Heart left ventricle (tissue), 16 donors: ENCODE data around the gene TDRD10. TPM values are rescaled to one million over a fixed set of nuclear protein-coding genes. Genes with fewer than 3 reads are reported as not detected.

Source experiments
- ATAC-seq, 4 donors: fragments of 200-7000 bp; cut with Tn5 transposase; one replicate each; pipeline ENCODE4 v1.9.1; 2020 to 2022; ENCODE audit warnings: moderate library complexity in 4 of 4, mild to moderate bottlenecking in 3 of 4, moderate number of reproducible peaks in 1 of 4
- DNase-seq, 5 donors: peaks; one replicate each; pipeline ENCODE4 v3.0.0-alpha.2; 2020
- H3K27ac ChIP-seq, 12 donors: fragments of 200-600 bp; sonication (generic) in 4 of 12; one replicate each; pipeline versions ENCODE4 v1.5.0 to v1.8.0; 2016 to 2022; ENCODE audit warnings: mild to moderate bottlenecking in 2 of 12
- H3K27me3 ChIP-seq, 9 donors: fragments of 200-600 bp; sonication (generic) in 2 of 9; one replicate each; pipeline versions ENCODE4 v1.5.1 to v1.8.0; 2016 to 2022; ENCODE audit warnings: mild to moderate bottlenecking in 3 of 9
- H3K36me3 ChIP-seq, 9 donors: fragments of 200-600 bp; sonication (generic) in 2 of 9; one replicate each; pipeline versions ENCODE4 v1.5.0 to v1.8.0; 2018 to 2022; ENCODE audit warnings: mild to moderate bottlenecking in 2 of 9
- H3K4me1 ChIP-seq, 12 donors: fragments of 200-600 bp; sonication (generic) in 4 of 12; one replicate each; pipeline versions ENCODE4 v1.5.0 to v1.8.0; 2016 to 2022; ENCODE audit warnings: mild to moderate bottlenecking in 3 of 12
- H3K4me3 ChIP-seq, 12 donors: fragments of 200-600 bp; sonication (generic) in 4 of 12; one replicate each; pipeline versions ENCODE4 v1.5.0 to v1.8.0; 2017 to 2022; ENCODE audit warnings: mild to moderate bottlenecking in 9 of 12, moderate library complexity in 4 of 12
- H3K9me3 ChIP-seq, 12 donors: fragments of 200-600 bp; sonication (generic) in 4 of 12; one replicate each; pipeline versions ENCODE4 v1.5.0 to v1.8.0; 2016 to 2022; ENCODE audit warnings: mild to moderate bottlenecking in 1 of 12
- POLR2A ChIP-seq, 2 donors: fragments of 450-650 bp; IDR thresholded peaks; one replicate each; pipeline ENCODE4 v1.6.1; 2017; ENCODE audit warnings: antibody characterized with exemption in 2 of 2, mild to moderate bottlenecking in 2 of 2, moderate library complexity in 2 of 2
- WGBS, 4 donors: extraction: QIAGEN DNeasy Blood & Tissue Kit in 2 of 4; methylation state at CpG; one replicate each; pipeline versions ENCODE4 v1.1.5 to v1.1.7; 2013 to 2018; 5-methylcytosine and 5-hydroxymethylcytosine counted together
- intact Hi-C, 10 donors: fragments of 100-400 bp; cut with DNase I; formaldehyde crosslinking; loops; one replicate each; pipeline versions ENCODE4 v1.11.1 to v1.14.2; 2022
- polyA plus RNA-seq, 2 donors: library from polyadenylated mRNA; stranded (reverse); fragments of 200-250 nt; gene quantifications; one replicate each; pipeline ENCODE4 v1.2.3, GENCODE V29; 2013
- total RNA-seq, 9 donors: library from RNA; depleted of rRNA in 2 of 9; stranded (reverse); fragments of >200 nt in 2 of 9; fragmentation: NEBNext Ultra II Directional in 3 of 9; extraction: Animal tissue kit (Norgen Biotek cat#: 25700) in 3 of 9; gene quantifications; one replicate each; pipeline versions ENCODE4 v1.1.0 to v1.2.4, GENCODE V29; 2016 to 2023
- TF ChIP-seq, protein P1 (sequence below), 12 donors: fragments of 200-600 bp; sonication (generic) in 4 of 12; IDR thresholded peaks; one replicate each; pipeline versions ENCODE4 v1.5.0 to v1.8.0; 2018 to 2022; ENCODE audit warnings: antibody characterized with exemption in 12 of 12, mild to moderate bottlenecking in 5 of 12
- donor health status: ischemic (EF 13 %, LVEDD 7.1; RV severe dilation, severe dysfunction).
- donor health status: healthy with polysubstance abuse.
- donor health status: DM: no; HTN: yes; CAD: no.
- donor health status: DM: no; HTN: no; CAD: no.
- donor health status: ischemic (EF 25% LVEDD 6.9; RV normal size, moderate dysfunction).
- donor health status: ischemic (EF 25% LVEDD 5.7; RV mildly dilated, moderate dysfunction).
- donor health status: healthy.
- donor health status: DM: yes; HTN: yes; CAD: no.
- donor health status: ischemic (EF 35%, LVEDD 5.7; RV mildly dilated, moderate dysfunction).
- donor health status: nonischemic (EF 11% LVEDD 7.7; RV severe dilation, severe dysfunction).
- donor health status: DM: yes; HTN: yes; CAD: no.
- donor health status: PGD.
- donor health status: ischemic (EF 29% LVEDD 5.4; RV normal size, mild dysfunction).
- donor health status: nonischemic (EF 23%, LVEDD 6.1; RV moderate dilation, normal function).

Gene TDRD10
- total and polyA plus RNA-seq, 11 donors: 0.71 to 3.4 (median 1.9) TPM

DNA sequence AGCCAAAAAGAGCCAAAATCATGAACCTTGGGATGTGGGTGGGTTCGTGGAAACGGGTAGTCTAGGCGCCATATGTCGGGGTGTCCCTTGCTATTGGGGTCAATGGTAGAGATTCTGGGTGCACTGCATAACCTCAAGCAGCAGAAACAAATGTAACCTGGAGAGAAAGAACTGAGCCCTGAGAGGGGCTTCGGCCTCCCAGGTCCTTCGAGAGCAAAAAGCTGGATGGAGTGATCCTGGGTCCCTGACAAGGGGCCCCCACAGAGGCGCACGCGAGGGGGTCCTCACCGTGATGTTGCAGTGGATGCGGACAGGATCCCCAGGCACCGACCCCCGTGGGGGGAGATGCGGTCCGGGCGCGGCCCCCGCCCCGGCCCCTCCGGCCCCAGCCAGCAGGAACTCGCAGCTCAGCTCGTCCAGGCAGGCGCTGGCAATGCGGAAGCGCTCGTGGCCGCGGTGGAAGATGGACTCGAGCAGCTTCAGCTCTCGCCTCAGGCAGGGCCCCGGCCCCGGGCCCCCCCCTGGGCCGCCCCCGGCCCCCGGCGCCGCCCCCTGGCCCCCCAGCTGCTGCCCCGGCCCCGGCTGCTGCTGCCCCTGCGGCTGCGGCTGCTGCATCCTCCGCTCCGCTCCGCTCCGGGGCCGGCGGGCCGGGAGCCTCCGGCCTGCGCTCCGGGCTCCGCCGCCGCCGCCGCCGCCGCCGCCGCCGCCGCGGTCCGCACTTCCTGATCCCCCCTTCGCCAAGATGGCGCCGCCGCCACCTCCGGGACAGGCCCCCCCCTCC is 56.1 kb downstream of the TDRD10 start, which contains the start of gene UBE2Q1:
UBE2Q1 (minus strand) TSS at position 724 of the 781 bp plus-strand sequence; CDS start at position 615, 109 bp downstream.
- intact Hi-C loops: loop anchor here in 8 of 10 donors (1.0 to 10.0 kb wide), 14 partner anchors 49 to 527 kb away; partner anchors contain the start of genes PMVK (in 3 of the 8), IL6R (in 2 of the 8), ADAR (in 1 of the 8) and KCNN3 (in 1 of the 8)
- Histone ChIP-seq H3K27ac (peak within 1 kb of the TSS; percentile 85 to 97 (median 94)), H3K4me1 (peaks cover 3 to 43% (median 27%) of the 10 kb centered on the region in 12 donors), H3K9me3 (no peaks in the 10 kb centered on the region), H3K4me3 (peak within 1 kb of the TSS; percentile 67 to 98 (median 95)), H3K27me3 (no peaks in the 10 kb centered on the region), H3K36me3 (peaks cover 0 to 33% (median 27%) of the 10 kb centered on the region in 9 donors)
- ATAC-seq (peak in 1 of 4 donors; percentile 0), DNase-seq (peak; percentile 53 to 79 (median 69))
- TF ChIP-seq, protein P1, sequence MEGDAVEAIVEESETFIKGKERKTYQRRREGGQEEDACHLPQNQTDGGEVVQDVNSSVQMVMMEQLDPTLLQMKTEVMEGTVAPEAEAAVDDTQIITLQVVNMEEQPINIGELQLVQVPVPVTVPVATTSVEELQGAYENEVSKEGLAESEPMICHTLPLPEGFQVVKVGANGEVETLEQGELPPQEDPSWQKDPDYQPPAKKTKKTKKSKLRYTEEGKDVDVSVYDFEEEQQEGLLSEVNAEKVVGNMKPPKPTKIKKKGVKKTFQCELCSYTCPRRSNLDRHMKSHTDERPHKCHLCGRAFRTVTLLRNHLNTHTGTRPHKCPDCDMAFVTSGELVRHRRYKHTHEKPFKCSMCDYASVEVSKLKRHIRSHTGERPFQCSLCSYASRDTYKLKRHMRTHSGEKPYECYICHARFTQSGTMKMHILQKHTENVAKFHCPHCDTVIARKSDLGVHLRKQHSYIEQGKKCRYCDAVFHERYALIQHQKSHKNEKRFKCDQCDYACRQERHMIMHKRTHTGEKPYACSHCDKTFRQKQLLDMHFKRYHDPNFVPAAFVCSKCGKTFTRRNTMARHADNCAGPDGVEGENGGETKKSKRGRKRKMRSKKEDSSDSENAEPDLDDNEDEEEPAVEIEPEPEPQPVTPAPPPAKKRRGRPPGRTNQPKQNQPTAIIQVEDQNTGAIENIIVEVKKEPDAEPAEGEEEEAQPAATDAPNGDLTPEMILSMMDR (IDR thresholded peaks at IDR 0.05): no peak
- no peak for TF ChIP-seq POLR2A (IDR thresholded peaks at IDR 0.05)
- 0 to 1% (median 1%) methylated on average over 23 to 68 of the region's 69 CpGs for WGBS, 4 donors

DNA sequence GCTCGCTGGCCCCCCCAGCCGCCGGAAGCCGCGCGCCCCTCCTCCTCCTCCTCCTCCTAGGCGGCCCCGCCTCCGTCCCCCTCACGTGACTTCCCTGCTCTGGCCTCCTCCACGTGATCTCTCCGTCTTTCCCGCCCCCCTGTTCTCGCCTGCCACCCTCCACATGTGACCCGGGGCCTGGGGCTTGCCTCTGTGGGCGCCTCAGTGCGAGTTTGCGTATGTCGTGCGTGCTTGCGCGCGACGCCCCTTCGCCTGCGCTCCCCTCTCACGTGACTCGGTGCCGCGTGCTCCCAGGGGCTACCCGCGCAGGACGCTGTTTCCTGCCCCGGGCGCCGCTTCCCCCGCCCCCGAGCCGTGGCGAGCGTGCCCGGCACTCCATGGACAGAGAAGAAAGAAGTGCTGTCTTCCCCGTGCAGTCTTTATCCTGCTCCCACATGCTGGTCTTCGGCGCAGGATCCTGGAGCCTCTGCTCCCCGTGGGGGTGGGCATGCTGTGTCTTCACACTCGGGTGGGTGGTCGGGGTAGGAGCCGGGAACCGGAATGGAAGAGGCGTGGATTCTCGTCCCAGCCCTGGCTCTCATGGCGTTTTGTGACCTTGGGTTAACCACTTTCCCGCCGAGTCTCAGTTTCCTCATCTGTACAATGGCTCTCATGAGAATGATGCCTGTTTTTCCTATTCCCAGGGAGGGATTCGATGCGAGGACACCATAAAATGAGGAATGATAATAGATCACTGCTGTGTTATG is 56.9 kb downstream of the TDRD10 start:
- Histone ChIP-seq H3K36me3 (peaks cover 0 to 25% (median 19%) of the 10 kb centered on the region in 9 donors), H3K27ac (peak overlapping the region; percentile 85 to 97 (median 94)), H3K4me3 (peak overlapping the region; percentile 10 to 98 (median 95)), H3K9me3 (no peaks in the 10 kb centered on the region), H3K27me3 (no peaks in the 10 kb centered on the region), H3K4me1 (peaks cover 3 to 35% (median 21%) of the 10 kb centered on the region in 12 donors)
- intact Hi-C loops: loop anchor here in 8 of 10 donors (1.0 to 10.0 kb wide), 14 partner anchors 48 to 526 kb away; partner anchors contain the start of genes PMVK (in 3 of the 8), IL6R (in 2 of the 8), ADAR (in 1 of the 8) and KCNN3 (in 1 of the 8)
- WGBS, 4 donors: 0 to 1% (median 0%) methylated on average over 11 to 57 of the region's 57 CpGs
- DNase-seq (peak; percentile 99 to 100 (median 99)), ATAC-seq (peak; percentile 97 to 98 (median 98))
- TF ChIP-seq, protein P1 (IDR thresholded peaks at IDR 0.05): no peak
- peak in 1 of 2 donors; percentile 63 for TF ChIP-seq POLR2A (IDR thresholded peaks at IDR 0.05)

DNA sequence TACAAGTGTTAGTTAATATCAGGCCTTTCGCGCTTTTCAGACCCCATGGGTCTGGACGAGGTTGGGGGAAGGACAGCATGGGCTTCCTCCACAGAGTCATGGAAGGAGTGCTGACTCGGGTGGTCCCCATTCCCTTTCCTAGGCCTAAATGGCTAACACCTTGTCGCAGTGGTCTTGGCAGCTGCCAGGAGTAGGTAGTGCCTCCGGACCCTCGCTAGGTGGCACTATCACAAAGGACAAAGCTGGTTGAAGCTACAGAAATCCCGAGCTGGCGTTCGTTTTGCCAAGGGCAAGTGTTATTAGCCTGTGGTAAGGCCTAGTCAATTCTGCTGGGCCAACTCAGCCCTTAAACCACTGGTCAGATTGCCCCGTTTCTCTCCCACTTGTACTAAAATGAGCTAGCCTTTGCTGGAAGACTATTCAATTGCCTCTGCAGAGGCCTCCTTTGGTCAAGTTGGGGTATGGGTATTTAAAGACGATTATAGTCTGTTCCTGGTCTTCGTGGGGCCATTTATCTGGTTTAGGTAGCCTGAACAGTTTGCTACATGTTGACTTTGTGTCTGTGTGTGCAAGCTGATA is 57.5 kb downstream of the TDRD10 start:
- TF ChIP-seq, protein P1 (IDR thresholded peaks at IDR 0.05): peak; percentile 88 to 97 (median 93)
- no peak for TF ChIP-seq POLR2A (IDR thresholded peaks at IDR 0.05)
- peak overlapping the region; percentile 10 to 98 (median 95) for H3K4me3 ChIP-seq
- H3K27ac ChIP-seq: peak overlapping the region; percentile 85 to 97 (median 94)
- 6 to 12% (median 11%) methylated on average over 13 of the region's 13 CpGs for WGBS, 4 donors
- H3K4me1 ChIP-seq: peaks cover 3 to 35% (median 21%) of the 10 kb centered on the region in 12 donors
- H3K27me3 ChIP-seq: no peaks in the 10 kb centered on the region
- ATAC-seq (peak; percentile 65 to 76 (median 70)), DNase-seq (peak; percentile 85 to 90 (median 90))
- intact Hi-C loops: loop anchor here (1.0 to 10.0 kb wide), 21 partner anchors 48 to 525 kb away; partner anchors contain the start of genes PMVK (in 4 of the 10), IL6R (in 2 of the 10), ADAR (in 1 of the 10) and KCNN3 (in 1 of the 10)
- H3K36me3 ChIP-seq: peaks cover 0 to 19% (median 13%) of the 10 kb centered on the region in 9 donors
- H3K9me3 ChIP-seq: no peaks in the 10 kb centered on the region
